ENCODE results near the gene CALD1. TPM values are rescaled to one million over a fixed set of nuclear protein-coding genes. Genes with fewer than 3 reads are reported as not detected.

The CALD1 gene
- polyA plus RNA-seq, 1 donor (not counting 4 experiments of a cell fraction or from before 2014, with no cell fraction given): 229 TPM

DNA sequence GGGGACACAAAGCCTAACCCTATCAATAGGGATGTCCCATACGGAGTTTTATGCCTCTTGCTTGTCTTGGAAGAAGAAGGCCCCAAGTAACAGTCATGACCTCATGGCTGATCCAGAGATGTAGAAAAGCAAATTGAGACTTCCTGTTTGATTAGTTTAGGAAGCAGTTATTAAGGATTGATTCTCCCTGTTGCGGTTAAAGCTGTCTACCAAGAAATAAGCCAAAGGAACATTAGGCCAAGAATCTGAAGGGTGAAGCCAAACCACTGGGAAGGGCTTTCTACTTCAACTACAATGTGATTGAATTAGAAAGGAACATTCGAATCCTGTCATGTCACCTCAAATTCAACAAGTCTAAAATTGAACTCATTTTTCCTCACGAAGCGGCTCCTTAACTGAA is 146.3 kb downstream of the CALD1 start:
- Histone ChIP-seq H3K27me3 (ENCODE audit: control insufficient read depth, extremely low read depth, insufficient read depth, low read length) (no peaks in the 10 kb centered on the region), H3K36me3 (ENCODE audit: control insufficient read depth in 2 of 2, extremely low read depth in 1 of 2, insufficient read depth in 2 of 2, low read length in 2 of 2) (peaks cover 8 to 11% of the 10 kb centered on the region in 2 experiments), H3K4me3 (ENCODE audit: control insufficient read depth in 2 of 3, extremely low read depth in 1 of 3, insufficient read depth in 2 of 3, low read depth in 1 of 3, low read length in 3 of 3) (no peak overlapping the region), H3K4me2 (ENCODE audit: control insufficient read depth, extremely low read depth, insufficient read depth, low read depth, low read length) (no peak overlapping the region), H3K9me3 (ENCODE audit: control insufficient read depth, low read depth, low read length) (no peaks in the 10 kb centered on the region), H3K27ac (ENCODE audit: control insufficient read depth, insufficient read depth, low read length) (no peak overlapping the region), H2AFZ (ENCODE audit: control insufficient read depth, low read length) (no peak overlapping the region), H3K9me1 (ENCODE audit: control insufficient read depth, extremely low read depth, insufficient read depth, low read length) (no peaks in the 10 kb centered on the region), H4K20me1 (ENCODE audit: control insufficient read depth, extremely low read depth, insufficient read depth, low read length) (no peaks in the 10 kb centered on the region), H3K4me1 (ENCODE audit: control insufficient read depth, extremely low read depth, insufficient read depth, low read length) (no peaks in the 10 kb centered on the region), H3K9ac (ENCODE audit: control insufficient read depth, extremely low read depth, insufficient read depth, low read length) (no peak overlapping the region), H3K79me2 (ENCODE audit: control insufficient read depth, insufficient read depth, low read length) (peaks cover 27% of the 10 kb centered on the region)
- TF ChIP-seq, protein P1, sequence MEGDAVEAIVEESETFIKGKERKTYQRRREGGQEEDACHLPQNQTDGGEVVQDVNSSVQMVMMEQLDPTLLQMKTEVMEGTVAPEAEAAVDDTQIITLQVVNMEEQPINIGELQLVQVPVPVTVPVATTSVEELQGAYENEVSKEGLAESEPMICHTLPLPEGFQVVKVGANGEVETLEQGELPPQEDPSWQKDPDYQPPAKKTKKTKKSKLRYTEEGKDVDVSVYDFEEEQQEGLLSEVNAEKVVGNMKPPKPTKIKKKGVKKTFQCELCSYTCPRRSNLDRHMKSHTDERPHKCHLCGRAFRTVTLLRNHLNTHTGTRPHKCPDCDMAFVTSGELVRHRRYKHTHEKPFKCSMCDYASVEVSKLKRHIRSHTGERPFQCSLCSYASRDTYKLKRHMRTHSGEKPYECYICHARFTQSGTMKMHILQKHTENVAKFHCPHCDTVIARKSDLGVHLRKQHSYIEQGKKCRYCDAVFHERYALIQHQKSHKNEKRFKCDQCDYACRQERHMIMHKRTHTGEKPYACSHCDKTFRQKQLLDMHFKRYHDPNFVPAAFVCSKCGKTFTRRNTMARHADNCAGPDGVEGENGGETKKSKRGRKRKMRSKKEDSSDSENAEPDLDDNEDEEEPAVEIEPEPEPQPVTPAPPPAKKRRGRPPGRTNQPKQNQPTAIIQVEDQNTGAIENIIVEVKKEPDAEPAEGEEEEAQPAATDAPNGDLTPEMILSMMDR (optimal IDR thresholded peaks at IDR 0.05 in 1 of 3, IDR thresholded peaks at IDR 0.05 in 1 of 3, conservative IDR thresholded peaks at IDR 0.05 in 1 of 3; ENCODE audit: extremely low read depth in 1 of 3, insufficient read depth in 2 of 3, low read length in 3 of 3): no peak
- TF ChIP-seq EZH2 (IDR thresholded peaks at IDR 0.05; ENCODE audit: low read length): no peak
- FAIRE-seq: no peak
- dilution Hi-C loops (cut with MboI; ENCODE audit: extremely low pct_ligation_motif_present, low sequenced_read_pairs): no loop called here
- no peak for DNase-seq (ENCODE audit: low read depth, low spot score)

- FAIRE-seq (no peak), DNase-seq (ENCODE audit: low read depth, low spot score) (no peak)
These were observed 147.0 kb downstream of the CALD1 start for GRCh38 chr7:134926396-134926795.

More at GRCh38 chr7:134926396-134926795, 147.0 kb downstream of the CALD1 start:
- H3K4me1 ChIP-seq (ENCODE audit: control insufficient read depth, extremely low read depth, insufficient read depth, low read length): no peaks in the 10 kb centered on the region
- no peaks in the 10 kb centered on the region for H3K9me1 ChIP-seq (ENCODE audit: control insufficient read depth, extremely low read depth, insufficient read depth, low read length)
- no peak overlapping the region for H3K4me2 ChIP-seq (ENCODE audit: control insufficient read depth, extremely low read depth, insufficient read depth, low read depth, low read length)
- no peaks in the 10 kb centered on the region for H4K20me1 ChIP-seq (ENCODE audit: control insufficient read depth, extremely low read depth, insufficient read depth, low read length)
- H2AFZ ChIP-seq (ENCODE audit: control insufficient read depth, low read length): no peak overlapping the region
- H3K27me3 ChIP-seq (ENCODE audit: control insufficient read depth, extremely low read depth, insufficient read depth, low read length): no peaks in the 10 kb centered on the region
- no peaks in the 10 kb centered on the region for H3K9me3 ChIP-seq (ENCODE audit: control insufficient read depth, low read depth, low read length)
- H3K4me3 ChIP-seq (ENCODE audit: control insufficient read depth in 2 of 3, extremely low read depth in 1 of 3, insufficient read depth in 2 of 3, low read depth in 1 of 3, low read length in 3 of 3): no peak overlapping the region
- H3K9ac ChIP-seq (ENCODE audit: control insufficient read depth, extremely low read depth, insufficient read depth, low read length): no peak overlapping the region
- peaks cover 8 to 11% of the 10 kb centered on the region in 2 experiments for H3K36me3 ChIP-seq (ENCODE audit: control insufficient read depth in 2 of 2, extremely low read depth in 1 of 2, insufficient read depth in 2 of 2, low read length in 2 of 2)
- TF ChIP-seq, protein P1 (optimal IDR thresholded peaks at IDR 0.05 in 1 of 3, IDR thresholded peaks at IDR 0.05 in 1 of 3, conservative IDR thresholded peaks at IDR 0.05 in 1 of 3; ENCODE audit: extremely low read depth in 1 of 3, insufficient read depth in 2 of 3, low read length in 3 of 3): no peak
- no peak for TF ChIP-seq EZH2 (IDR thresholded peaks at IDR 0.05; ENCODE audit: low read length)
- H3K27ac ChIP-seq (ENCODE audit: control insufficient read depth, insufficient read depth, low read length): no peak overlapping the region
- H3K79me2 ChIP-seq (ENCODE audit: control insufficient read depth, insufficient read depth, low read length): peaks cover 27% of the 10 kb centered on the region
- dilution Hi-C loops (cut with MboI; ENCODE audit: extremely low pct_ligation_motif_present, low sequenced_read_pairs): no loop called here

All from keratinocyte (primary cell).